Measurements from ENCODE around the gene SLC30A3. TPM values are rescaled to one million over a fixed set of nuclear protein-coding genes. Genes with fewer than 3 reads are reported as not detected.

The SLC30A3 gene
- total and polyA plus RNA-seq, 2 of the 13 experiments (the other 11 are each of a cell fraction or from before 2014, with no cell fraction given): 0.38 to 0.79 TPM

DNA sequence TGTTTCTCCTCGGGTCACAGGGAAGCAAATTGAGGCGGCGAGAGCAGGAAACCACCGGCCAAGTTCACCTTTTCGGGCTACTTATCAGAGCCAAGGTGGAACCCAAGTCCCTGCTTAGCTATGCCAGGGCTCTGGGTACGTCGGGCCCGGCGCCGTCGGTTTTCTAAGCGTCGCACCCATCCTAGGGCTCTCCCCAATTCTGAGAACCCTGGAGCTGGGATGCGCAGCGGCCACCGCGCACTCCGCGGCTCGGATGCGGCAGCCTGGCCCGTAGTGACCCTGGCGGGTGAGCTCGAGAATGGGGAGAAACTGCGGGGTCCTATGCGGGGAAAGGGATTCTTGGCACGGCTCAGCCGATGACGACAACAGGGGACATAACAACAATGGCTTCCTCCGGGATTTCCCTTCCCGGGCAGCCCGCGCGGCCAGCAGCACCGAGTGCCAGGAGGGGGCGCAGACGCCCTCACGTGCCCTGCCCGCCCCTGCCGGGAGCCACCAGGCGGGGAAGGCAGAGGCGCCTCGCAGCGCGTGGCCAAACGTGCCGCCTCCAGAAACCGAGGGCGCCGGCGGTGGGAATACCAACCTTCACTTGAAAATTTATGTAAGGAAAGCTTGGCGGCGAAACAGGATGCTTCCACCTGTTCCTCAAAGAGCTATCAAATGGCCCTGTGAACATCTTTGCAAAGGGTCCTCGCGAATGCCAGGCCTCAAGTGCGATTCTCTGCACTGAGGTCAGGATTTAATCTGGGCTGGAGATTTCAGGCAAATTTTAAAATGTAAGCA is 2.1 kb upstream of the SLC30A3 start (continued):
- TF ChIP-seq CSRNP1 (CRISPR knock-in tag; IDR thresholded peaks at IDR 0.05) (no peak; the same call in 1 of the 2 replicates), ZNF512 (CRISPR knock-in tag; IDR thresholded peaks at IDR 0.05) (no peak), HDAC1 (CRISPR knock-in tag; IDR thresholded peaks at IDR 0.05) (peak; percentile 54), ZNF850 (CRISPR knock-in tag; conservative IDR thresholded peaks at IDR 0.05) (no peak), ZNF362 (CRISPR knock-in tag; IDR thresholded peaks at IDR 0.05; ENCODE audit: borderline replicate concordance) (no peak), ZBTB46 (CRISPR knock-in tag; IDR thresholded peaks at IDR 0.05; ENCODE audit: borderline replicate concordance) (no peak), ZNF282 (IDR thresholded peaks at IDR 0.05; ENCODE audit: partially characterized antibody) (no peak), MAF1 (CRISPR knock-in tag; IDR thresholded peaks at IDR 0.05; ENCODE audit: borderline replicate concordance) (no peak), ZNF468 (CRISPR knock-in tag; IDR thresholded peaks at IDR 0.05) (no peak), ZNF550 (CRISPR knock-in tag; IDR thresholded peaks at IDR 0.05; ENCODE audit: borderline replicate concordance) (no peak), ARNTL (CRISPR knock-in tag; IDR thresholded peaks at IDR 0.05) (peak; percentile 89), GTF2F1 (IDR thresholded peaks at IDR 0.05; ENCODE audit: low read length) (no peak), ZFP36L2 (CRISPR knock-in tag; IDR thresholded peaks at IDR 0.05) (no peak), STAG1 (CRISPR knock-in tag; IDR thresholded peaks at IDR 0.05) (peak; percentile 64), GPBP1L1 (CRISPR knock-in tag; IDR thresholded peaks at IDR 0.05) (no peak), THAP8 (CRISPR knock-in tag; IDR thresholded peaks at IDR 0.05; ENCODE audit: borderline replicate concordance) (no peak), ZBTB8A (CRISPR knock-in tag; IDR thresholded peaks at IDR 0.05; ENCODE audit: borderline replicate concordance, low read depth) (no peak), ZNF44 (CRISPR knock-in tag; IDR thresholded peaks at IDR 0.05) (no peak)
- TF ChIP-seq, protein P1, sequence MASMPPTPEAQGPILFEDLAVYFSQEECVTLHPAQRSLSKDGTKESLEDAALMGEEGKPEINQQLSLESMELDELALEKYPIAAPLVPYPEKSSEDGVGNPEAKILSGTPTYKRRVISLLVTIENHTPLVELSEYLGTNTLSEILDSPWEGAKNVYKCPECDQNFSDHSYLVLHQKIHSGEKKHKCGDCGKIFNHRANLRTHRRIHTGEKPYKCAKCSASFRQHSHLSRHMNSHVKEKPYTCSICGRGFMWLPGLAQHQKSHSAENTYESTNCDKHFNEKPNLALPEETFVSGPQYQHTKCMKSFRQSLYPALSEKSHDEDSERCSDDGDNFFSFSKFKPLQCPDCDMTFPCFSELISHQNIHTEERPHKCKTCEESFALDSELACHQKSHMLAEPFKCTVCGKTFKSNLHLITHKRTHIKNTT (CRISPR knock-in tag; IDR thresholded peaks at IDR 0.05): no peak
